DMS79 treated with DMSO at 0.1 percent for 48 hours (cell line): ENCODE results near the gene PSMC3IP.
"Not testable (repeated sequence)": the region's sequence is repeated elsewhere in the genome, so short reads cannot be mapped to it uniquely, and the experiment has no call there.

Experiments used
- DNase-seq: peaks from one replicate; lab custom pipeline; 2025; lab: John Stamatoyannopoulos, UW

PSMC3IP gene, protein sequence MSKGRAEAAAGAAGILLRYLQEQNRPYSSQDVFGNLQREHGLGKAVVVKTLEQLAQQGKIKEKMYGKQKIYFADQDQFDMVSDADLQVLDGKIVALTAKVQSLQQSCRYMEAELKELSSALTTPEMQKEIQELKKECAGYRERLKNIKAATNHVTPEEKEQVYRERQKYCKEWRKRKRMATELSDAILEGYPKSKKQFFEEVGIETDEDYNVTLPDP

GRCh38 chr17:42577532-42578281, at the start of gene PSMC3IP:
Gene PSMC3IP (minus strand): TSS chr17:42577729. CDS start chr17:42577686, 43 bp downstream.
- DNase-seq, result peak; percentile 89

DNA sequence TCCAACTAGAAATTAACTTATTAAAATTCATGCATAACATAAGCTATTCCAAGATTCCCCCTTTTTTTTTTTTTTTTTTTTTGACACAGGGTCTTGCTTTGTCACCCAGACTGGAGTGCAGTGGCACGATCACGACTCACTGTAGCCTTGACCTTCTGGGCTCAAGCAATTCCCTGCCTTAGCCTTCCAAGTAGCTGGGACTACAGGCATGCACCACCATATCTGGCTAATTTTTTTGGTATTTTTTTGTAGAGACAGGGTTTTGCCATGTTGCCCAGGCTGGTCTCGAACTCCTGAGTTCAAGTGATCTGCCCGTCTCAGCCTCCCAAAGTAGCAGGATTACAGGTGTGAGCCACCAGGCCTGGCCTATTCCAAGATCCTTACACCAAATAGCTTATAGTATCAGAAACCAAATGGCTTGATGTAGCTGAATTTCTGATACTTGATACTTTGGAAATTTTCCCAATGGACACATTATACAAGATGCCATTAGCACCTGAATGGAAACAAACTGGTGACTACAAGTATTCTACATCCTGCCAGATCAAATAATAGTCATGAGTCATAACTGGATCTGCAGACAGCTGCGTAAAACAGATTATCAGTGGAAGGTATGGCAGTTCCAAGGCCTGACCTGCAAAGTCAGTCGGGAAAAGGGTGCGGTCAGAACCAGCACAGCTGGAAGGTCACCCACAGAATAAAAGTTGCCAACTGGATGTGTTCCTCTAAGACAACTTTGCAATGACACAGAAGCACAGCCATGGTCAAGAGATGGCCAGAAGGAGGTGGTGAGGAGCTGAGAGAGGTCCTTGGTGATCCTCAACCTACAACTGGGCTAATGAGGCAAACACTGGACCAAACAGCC, 46.4 kb upstream of the PSMC3IP start:
- DNase-seq, result peak; percentile 8

DNA sequence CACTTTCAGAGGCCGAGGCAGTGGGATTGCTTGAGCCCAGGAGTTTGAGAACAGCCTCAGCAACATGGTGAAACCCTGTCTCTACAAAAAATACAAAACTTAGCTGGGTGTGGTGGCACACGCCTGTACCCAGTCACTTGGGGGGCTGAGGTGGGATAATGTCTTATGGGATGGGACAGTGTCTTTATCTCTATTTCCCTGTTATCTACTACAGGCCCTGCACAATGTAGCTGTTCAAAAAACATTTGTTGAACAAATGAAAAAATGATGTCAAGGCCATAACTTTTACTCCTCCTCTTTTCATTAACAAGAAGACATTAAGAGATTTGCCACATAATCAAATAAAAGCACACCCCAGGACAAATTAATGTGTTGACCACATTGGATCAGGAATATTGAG, 45.7 kb upstream of the PSMC3IP start:
- DNase-seq, result no peak

- not testable (repeated sequence) for DNase-seq
Measured at GRCh38 chr17:42621987-42622386, 44.5 kb upstream of the PSMC3IP start.

DNA sequence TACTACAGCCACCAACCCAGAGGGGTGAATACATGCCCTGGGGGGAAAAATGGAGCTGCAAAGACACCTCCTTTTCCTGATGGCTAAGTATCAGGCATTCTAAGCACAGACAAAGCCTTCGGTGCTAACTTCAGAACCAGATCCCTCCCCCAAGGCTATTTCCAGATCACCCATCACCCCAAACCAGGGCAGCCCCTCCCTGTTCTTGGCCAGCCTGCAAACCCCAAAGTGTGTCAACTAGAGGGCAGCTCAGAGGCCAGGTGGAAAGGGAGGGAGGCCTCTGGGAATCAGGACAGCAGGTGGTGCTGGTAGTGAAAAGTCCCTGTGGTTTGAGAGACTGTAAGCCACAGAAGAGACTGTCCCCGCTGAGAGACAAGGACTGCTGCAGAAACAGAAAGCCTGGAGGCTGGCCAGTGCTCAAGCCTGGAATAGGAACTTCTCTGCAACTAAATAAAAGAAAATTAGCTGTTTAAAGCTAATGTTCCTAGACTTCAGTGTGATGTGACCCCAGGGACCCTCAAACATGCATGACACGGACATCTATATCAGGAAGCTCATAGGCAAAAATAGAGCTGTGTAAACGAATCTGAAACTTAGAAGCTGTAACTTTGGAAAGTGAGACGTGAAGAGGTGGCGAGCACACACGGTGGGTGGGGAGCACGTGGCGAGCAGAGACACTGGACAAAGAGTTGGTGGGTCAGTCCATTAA, 41.1 kb upstream of the PSMC3IP start:
- DNase-seq, result peak; percentile 81

DNA sequence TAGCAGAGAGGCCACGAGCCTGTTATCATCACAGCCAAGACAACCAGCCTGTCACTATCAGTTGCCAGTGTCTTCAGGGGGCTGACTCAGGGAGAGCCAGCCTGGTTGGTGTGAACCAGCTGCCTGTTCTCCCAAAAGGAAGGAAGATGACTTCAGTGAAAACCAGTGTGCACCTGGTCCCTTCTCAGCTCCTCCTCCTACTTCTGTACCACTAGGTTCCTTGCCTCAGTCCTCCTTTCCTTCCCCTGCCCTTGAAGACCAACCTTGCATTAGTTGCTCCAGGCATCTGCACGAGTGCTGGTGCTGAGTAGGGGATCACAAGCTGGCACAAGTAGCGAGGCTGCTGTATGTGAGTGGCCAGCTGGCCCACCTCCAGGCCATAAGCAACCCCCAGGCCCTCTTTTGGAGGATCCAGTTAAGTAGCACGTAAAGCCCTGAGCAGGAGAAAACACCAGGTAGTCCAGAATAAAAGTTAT, 40.5 kb upstream of the PSMC3IP start:
- peak; percentile 93 for DNase-seq

- no peak for DNase-seq
Measured at GRCh38 chr17:42613699-42614295, 36.3 kb upstream of the PSMC3IP start.

- no peak for DNase-seq
Measured at GRCh38 chr17:42612013-42612412, 34.5 kb upstream of the PSMC3IP start.

DNA sequence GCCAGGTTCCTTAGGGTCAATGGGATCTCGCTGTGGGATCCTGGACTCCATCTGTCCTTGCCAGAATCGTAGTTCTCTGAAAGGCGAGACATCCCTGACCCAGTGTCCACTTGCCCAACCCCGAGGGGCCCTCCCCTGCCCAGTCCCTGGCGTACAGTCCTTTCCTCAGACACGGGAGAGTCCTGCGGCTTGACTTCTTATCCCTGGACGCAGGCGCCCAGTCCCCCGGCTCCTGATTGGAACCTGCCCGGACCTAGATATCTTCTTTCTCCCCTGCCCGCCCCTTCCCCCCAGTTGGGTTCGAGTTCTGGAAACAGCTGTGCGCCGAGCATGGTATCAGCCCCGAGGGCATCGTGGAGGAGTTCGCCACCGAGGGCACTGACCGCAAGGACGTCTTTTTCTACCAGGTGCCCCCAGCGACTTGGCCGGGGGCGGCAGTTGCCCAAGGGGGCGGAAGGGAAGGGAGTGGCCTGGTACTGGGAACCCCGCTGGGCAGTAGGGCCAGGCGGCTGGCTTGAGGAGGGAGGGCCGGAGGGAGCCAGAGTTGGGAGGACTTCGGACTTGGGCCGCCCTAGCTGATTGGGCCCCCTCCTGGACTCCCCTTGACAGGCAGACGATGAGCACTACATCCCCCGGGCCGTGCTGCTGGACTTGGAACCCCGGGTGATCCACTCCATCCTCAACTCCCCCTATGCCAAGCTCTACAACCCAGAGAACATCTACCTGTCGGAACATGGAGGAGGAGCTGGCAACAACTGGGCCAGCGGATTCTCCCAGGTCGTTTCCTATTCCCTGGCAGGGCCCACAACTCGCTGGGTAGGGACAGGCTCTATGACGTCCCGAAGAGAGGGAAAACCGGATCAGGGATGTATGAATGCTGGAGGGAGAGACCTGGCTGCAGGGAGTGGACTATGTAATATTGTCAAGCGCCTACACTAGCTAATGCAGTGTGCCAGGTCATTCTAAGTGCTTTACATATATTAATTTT, 32.6 kb upstream of the PSMC3IP start:
- peak; percentile 39 for DNase-seq

GRCh38 chr17:42609182-42609813, 31.8 kb upstream of the PSMC3IP start, which contains the start of the genes RETREG3 and TUBG1:
Gene RETREG3 (minus strand): TSS chr17:42609374. CDS start chr17:42609324, 50 bp downstream.
Gene TUBG1 (plus strand): TSS chr17:42609683. CDS start chr17:42609738, 55 bp downstream.
- DNase-seq, result peak; percentile 97

DNA sequence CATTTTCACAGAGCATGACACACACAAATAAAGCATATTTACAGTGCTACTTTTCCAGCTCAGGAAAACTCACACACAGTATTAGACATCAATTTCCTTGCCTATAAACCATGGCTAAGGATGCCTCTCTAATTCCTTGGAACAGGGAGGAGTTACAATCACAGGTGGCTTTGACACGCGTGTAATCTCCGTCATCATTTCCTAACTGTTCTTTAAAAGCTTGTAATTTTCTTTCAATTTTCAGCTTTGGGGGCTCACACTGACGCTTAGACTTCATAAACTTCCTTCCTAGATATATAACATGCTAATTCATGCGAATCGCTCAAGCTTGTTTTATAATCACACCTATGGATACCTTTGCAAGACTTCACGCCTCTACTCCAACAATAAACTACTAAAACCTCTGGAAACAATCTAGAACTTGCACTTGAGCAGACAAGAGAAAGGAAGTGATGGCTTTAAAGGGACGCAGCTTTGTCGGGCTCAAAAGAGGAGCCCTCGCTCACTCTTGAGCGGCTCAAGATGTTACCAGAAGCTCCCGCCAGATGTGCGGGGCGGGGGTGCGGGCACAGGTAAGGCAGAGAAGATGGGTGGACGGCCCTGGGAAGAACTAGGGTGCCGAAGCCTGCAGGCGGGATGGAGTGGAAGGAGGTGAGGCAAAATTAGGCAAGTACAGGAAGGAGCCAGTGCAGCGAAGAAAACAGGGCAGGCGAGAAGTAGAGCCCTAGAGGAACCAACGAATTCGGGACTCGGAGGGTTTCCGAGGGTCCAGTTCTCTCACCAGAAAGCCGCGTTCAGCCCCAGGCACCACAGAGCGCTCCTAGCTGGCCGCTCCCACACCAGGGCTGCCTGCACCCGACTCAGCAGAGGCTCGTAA, 31.0 kb upstream of the PSMC3IP start:
- DNase-seq, result peak; percentile 37

DNA sequence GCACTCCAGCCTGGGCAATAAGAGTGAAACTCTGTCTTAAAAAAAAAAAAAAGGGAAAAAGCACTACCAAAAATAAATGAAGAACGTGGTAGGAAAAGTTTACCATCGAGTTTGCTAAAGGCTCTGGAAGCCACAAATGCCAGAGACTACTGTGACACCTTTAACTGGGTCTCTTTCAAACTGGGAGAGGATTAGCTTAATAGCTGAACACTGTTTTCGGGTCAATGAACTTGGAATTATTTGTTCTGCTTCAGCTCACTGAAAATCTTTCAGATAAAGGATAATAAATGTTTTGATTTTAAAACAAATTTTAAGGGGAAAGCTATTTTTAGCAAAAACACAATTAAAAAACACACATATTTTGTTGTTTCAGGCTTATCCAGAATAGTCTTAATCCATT, 30.2 kb upstream of the PSMC3IP start:
- DNase-seq, result no peak

- no peak for DNase-seq
Measured at GRCh38 chr17:42603318-42603717, 25.8 kb upstream of the PSMC3IP start.

GRCh38 chr17:42598905-42599304, 21.4 kb upstream of the PSMC3IP start:
- peak; percentile 93 for DNase-seq

DNA sequence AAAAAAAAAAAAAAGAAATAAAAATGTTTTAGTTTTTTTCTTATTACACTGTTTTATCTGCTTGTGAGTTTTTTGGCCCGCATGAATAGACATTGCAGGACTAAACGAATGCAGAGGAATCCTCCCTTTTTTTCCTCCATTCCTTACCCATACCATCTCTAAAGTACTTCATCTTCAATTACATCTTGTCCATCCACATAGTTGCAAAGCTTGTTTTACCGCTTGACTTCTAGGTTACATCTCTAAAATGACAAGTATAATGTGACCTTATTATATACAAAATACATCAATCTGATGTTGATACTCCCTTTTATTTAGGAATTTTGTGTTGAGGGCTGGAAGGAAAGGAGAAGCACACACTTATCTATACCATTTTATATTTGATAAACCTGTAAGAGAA, 18.9 kb upstream of the PSMC3IP start:
- no peak for DNase-seq

- no peak for DNase-seq
Measured at GRCh38 chr17:42591411-42591810, 13.9 kb upstream of the PSMC3IP start.

GRCh38 chr17:42590886-42591285, 13.4 kb upstream of the PSMC3IP start:
- DNase-seq, result no peak

DNA sequence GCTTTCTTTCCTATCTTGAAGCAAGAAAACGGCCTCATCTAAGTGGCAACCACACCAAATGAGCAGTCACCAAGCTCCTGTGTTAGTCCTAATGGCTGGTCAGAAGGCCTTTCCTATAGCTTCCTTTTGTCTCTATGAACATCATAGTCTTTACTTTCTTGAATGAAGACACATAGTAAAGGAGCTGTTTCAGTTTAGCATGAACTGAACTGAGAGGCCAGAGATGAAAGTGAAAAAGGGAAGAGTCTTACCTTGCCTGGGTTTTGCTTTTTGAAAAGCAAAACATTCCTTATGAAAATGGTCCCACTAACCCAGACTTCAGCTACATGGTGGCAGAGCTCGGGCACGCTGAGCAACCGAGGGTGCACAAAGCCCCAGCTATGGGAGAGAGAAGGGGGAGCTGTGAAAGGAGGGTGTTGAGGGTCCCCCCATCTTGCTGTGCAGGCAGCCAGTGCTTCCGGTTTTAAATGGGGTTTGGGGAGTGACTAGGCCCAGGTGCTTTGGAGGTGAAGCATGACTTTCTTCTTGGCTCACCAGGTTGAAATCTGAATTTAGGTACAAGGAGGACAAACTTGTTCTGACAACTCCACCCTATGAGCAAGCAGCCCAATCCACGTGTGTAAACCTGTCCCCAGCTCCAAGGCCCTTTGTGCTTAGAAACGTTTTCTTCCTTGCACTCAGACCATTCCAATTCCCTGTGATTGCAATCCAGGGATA, 9.1 kb upstream of the PSMC3IP start:
- DNase-seq, result no peak
